NCI-H2029 treated with DMSO at 0.1 percent for 48 hours (cell line): ENCODE results near the gene ATG13.

Source experiments
- DNase-seq: peaks from one replicate; lab custom pipeline; 2025; lab: John Stamatoyannopoulos, UW

The ATG13 gene

GRCh38 chr11:46676436-46677158 is 59.2 kb downstream of the ATG13 start:
- no peak for DNase-seq

DNA sequence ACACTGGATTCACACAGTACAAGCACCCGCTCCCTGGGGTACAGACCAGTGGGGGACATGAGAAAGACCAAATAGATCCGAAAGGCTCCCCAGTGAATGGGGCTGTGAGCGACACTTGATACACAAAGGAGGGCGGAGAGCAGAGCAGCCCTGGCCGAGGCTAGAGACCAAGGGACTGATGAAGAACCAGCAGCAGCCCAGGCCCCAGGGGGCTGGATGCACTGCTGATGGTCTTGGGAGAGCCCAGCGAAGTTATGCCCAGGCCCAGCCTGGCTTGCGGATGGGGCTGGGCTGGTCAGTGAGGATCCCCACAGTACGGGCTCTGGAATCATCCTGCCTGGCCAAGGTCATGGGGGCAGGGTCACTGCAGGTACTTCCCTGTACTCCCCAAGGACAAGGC is 59.8 kb downstream of the ATG13 start:
- DNase-seq: no peak

- DNase-seq: no peak
Observed at GRCh38 chr11:46677991-46678740, 60.8 kb downstream of the ATG13 start.

DNA sequence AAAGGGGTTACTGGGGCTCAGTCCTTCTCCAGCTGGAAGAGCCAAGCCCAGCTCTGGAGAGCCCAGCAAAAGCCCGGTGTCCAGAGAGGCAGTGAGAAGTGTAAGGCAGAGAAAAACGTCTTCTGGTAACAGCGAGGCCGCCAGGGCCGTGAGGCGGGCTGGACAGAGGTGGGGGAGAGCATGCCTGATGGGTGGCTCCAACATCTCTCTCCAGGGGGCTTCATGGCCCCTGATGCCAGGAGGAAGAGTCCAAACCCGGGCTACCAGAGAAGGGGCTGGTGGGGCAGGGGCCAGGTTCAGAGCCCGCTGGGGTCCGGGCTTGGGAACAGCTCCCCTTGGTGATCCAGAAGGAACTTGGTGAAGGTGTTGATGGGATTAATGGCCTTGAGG is 61.4 kb downstream of the ATG13 start:
- no peak for DNase-seq

DNA sequence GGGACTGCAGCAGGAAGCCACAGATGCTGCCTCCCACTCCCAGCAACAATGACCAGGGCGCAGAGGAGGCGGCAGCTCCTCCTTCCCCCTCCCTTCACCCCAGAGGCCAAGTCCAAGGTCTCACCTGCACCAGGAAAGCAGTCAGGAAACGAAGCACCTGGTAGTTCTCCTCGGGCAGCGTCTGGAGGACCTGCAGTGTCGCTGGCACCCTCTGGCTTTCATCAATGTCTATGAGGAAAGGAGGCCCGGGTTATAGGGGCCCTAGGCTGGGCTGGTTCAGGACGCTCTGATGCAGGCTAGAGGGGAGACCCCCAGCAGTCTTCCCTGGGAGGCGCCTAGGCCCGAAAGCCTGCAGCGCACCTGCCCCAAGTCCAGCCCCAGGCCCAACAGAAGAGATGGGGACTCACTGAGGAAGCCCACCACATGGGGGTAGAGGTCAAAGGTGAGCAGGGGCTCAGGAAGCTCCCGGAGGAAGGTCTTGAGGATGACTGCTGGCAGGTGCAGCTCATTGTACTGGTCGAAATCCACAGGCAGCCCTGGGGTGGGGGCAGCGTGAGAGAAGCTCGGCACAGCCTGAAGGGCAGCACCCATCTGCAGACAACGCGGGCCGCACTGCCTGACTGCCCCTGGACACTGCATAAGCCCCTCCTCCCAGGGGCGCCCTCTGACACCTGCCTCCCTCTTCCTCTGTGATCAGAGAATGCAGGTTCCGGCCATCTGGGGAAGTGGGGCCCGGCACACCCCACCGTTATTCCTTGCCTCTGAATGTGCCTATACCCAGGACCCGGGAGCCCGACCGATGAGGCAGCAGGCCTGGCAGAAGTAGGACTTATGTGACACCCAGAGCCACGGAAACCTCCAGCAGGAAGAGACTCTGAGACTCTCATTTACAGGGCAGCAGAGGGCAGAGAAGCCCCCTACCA is 62.1 kb downstream of the ATG13 start:
- DNase-seq: no peak

DNA sequence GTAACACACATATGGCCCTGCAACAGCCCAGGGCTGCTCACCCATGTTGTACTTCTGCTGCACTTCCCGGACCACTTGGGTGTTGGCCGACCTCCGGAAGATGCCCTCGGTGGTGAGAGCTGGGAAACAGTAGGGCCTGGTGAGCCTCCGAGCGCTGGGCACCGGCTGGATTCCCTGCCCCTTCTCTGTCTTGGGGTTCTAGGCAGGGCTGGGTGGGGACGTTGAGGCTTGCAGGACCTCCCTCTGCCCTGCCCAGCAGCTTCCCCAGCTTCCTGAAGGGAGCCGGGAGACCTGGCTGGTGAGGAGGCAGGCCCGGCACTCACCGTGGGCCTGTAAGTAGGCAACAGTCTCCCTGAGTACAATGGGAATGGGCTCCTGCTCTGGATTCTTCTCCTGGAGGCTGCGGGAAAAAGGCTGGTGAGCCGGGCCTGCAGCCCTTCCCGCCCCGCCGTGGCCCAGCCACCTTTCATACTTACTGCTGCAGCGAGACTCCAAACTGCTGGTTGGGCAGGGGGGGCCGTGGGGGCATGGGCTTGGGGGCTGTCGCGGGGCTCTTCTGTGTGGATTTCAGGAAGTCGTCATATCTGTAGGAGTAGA is 62.9 kb downstream of the ATG13 start:
- DNase-seq: no peak

- DNase-seq: no peak
Observed at GRCh38 chr11:46680815-46681214, 63.5 kb downstream of the ATG13 start.

GRCh38 chr11:46681814-46682213 is 64.5 kb downstream of the ATG13 start:
- no peak for DNase-seq

GRCh38 chr11:46682773-46683752 is 65.7 kb downstream of the ATG13 start:
- DNase-seq: no peak

DNA sequence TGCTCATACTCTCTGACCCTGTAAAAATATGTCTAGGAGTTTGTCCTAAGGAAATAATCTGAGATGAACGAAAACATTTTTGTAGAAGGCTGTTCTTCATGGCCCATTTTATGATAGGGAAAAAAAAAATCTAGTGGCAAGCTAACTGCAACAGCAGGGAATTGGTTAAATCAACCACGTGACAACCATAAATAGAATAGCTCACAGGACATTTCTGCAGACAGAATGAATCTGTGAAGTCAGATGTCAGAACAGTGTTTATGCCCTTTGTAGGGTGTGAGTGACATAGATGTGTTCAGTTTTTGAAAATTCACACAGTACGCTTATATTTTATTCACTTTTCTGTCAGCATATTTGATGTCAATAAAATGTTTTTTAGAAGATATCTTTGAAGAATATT is 67.0 kb downstream of the ATG13 start:
- no peak for DNase-seq

DNA sequence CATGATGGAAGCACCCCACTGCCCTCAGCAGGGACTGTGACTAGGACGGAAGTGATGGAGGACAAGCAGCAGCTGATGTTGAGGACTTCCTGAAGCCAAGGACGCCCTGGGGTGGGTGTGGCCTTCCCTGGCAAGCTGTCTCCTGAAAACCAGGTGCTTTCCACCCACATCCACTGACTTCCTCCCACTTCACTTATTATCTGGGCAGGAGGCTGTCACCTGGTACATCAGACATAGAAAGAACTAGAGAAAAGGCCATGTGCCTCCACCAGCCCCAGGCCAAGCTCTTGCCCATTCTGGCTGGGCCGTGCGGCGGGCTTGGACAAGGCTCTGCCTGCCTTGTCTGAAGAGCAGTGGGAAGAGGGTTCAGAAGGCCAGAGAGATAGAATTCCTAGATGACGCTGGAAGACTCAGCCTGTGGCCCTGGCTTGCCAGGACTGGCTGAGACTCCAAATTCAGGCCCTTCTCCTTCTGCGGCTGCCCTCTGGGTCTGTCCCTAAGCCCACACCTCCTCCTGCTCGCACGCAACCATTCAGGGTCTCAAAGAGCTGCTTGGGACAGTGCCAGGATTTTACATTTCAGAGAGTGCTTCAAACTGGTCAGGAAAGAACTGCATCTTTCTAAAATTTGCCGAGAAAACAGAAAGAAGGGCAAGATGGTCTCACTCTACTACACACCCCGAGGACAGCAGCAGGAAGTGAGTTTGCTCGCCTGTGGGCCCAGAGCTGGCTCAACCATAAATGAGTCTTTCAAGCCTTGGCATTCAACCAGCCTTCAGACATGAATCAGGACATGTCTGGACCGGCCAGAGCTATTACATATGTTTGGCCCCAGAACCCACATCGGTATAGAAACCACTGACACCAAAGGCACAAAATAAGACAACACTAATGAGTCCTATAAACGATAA is 69.8 kb downstream of the ATG13 start:
- DNase-seq: peak; percentile 74

- no peak for DNase-seq
Observed at GRCh38 chr11:46690702-46691101, 73.3 kb downstream of the ATG13 start.

DNA sequence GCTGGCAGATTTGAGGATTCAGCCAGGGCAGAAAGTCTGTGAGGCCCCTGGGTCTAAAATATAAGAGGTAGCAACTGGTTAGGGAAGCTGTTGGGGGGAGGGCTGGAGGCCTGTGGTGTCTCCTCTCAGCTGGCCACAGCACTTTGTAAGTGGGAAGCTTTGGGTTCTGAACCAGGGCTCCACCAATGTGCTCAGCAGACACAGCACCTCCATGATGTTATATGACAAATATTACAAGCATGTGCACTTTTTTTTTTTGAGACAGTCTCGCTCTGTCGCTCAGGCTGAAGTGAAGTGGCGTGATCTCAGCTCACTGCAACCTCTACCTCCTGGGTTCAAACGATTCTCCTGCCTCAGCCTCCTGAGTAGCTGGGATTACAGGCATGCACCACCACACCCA is 75.1 kb downstream of the ATG13 start:
- no peak for DNase-seq

DNA sequence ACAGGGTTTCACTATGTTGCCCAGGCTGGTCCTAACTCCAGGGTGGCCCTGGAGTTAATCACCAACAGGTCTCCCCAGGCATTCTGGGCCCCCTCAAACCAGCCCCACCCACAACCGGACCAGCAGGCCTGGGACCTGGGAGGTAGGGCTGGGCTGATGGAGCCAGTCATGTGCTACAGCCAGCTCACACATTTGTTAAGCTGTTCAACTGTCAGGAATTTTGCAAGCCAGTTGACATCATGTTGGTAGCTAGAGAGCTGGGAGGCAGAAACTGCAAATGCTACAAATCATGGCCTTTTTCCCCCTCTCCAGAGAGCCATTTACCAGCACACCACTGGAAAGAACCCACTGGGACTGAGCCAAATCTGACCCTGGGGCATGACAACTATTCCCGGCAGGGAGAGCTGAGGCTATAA is 76.3 kb downstream of the ATG13 start:
- DNase-seq: no peak

GRCh38 chr11:46694072-46694471 is 76.7 kb downstream of the ATG13 start:
- DNase-seq: no peak

GRCh38 chr11:46694607-46695006 is 77.3 kb downstream of the ATG13 start:
- DNase-seq: no peak

- DNase-seq: no peak
Observed at GRCh38 chr11:46695345-46696211, 78.2 kb downstream of the ATG13 start.

DNA sequence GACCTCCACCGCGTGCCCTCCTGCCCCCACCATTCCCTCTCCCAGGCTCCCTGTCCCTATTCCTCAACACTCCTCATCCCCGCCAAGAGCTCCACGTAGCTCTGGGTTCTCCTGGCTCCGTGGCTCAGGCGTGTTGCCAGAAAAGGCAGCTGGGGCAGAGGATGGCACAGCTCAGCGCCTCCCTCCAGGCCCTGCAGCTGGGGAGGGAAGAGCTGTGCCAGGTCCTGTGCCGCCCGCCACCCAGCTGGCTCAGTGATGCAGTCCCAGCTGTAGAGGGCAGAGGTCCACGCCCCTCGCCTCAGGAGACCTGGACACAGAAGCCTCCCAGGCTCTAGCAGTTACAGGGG is 78.8 kb downstream of the ATG13 start:
- DNase-seq: no peak

DNA sequence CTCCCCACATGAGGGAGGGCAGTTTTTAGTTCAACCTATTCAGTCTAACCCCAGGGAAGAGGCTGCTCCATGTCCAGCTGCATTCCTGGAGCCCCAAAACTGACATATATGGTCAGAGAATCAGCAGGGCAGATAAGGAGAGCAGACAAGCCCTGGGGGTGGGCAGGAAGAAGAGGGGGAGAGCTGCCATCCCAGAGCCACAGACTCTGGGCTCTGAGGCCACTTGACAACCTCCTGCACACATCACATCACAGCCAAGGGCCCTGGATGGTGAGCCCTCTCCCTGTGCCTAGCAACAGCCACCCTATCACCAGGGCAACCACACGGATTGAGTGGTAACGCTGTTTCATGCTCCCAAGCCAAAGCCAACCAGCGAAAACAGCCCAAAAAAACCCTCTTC is 80.0 kb downstream of the ATG13 start:
- DNase-seq: no peak
